Thoracic aorta (tissue), 2 donors: ENCODE results near the gene FKRP. TPM values are rescaled to one million over a fixed set of nuclear protein-coding genes. Genes with fewer than 3 reads are reported as not detected.

Source experiments
- ATAC-seq: fragments of 150-250 bp; one replicate; pipeline ENCODE4 v1.8.0; 2017; ENCODE audit warnings: low read depth; ENCODE audit not compliant: insufficient number of reproducible peaks, low FRiP score
- DNase-seq: peaks from one replicate; pipeline ENCODE4 v3.0.0-alpha.2; 2020; ENCODE audit warnings: low spot score
- H3K27ac ChIP-seq, 2 donors: fragments of 200-600 bp; sonication (generic); 1 replicate in 1 of 2; 2 replicates in 1 of 2; pipeline ENCODE4 v1.5.1; 2016; ENCODE audit warnings: mild to moderate bottlenecking in 2 of 2, moderate library complexity in 2 of 2
- H3K27me3 ChIP-seq: fragments of 200-600 bp; sonication (generic); replicated peaks from 2 replicates; pipeline ENCODE4 v1.6.0; 2016; ENCODE audit warnings: mild to moderate bottlenecking; ENCODE audit not compliant: insufficient read depth
- H3K36me3 ChIP-seq: fragments of 200-600 bp; sonication (generic); one replicate; pipeline ENCODE4 v1.5.1; 2016
- H3K4me1 ChIP-seq, 2 donors: fragments of 200-600 bp; sonication (generic); 1 replicate in 1 of 2; 2 replicates in 1 of 2; pipeline versions ENCODE4 v1.5.1 to v1.6.0; 2016; ENCODE audit warnings: low read depth in 2 of 2, mild to moderate bottlenecking in 1 of 2; ENCODE audit not compliant: control insufficient read depth in 1 of 2
- H3K4me3 ChIP-seq: fragments of 200-600 bp; sonication (generic); 2 replicates; pipeline ENCODE4 v1.5.1; 2016; ENCODE audit warnings: mild to moderate bottlenecking
- H3K9me3 ChIP-seq: fragments of 200-600 bp; sonication (generic); 2 replicates; pipeline ENCODE4 v1.5.1; 2016
- total RNA-seq, 2 donors: library from RNA; depleted of rRNA; stranded (reverse); fragments of >200 nt; gene quantifications; one replicate each; pipeline versions ENCODE4 v1.1.0 to v1.2.3, GENCODE V29; 2016
- TF ChIP-seq, protein P1 (sequence below): fragments of 200-600 bp; sonication (generic); IDR thresholded peaks from one replicate; pipeline ENCODE4 v1.5.1; 2019; ENCODE audit warnings: antibody characterized with exemption

Gene FKRP
- total RNA-seq, 2 donors from 2014 or later, result 20.6 to 99.2 TPM

DNA sequence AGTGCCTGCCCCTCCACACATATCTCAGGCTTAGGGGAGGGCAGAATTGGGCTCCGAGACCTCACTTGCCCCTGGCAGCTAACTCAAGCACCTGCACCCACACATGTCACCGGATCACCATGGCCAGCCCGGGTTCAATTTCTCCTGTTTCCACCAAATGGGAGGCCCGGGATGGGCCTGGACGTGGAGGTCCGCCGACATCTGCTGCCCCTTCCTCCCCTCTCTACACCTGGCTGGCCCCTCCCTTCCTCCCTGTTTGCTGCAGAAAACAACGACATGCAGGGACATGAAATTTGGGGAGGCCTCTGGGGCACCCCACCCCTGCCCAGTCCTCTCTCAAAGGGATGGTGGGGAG lies 30.3 kb upstream of the FKRP start:
- Histone ChIP-seq H3K9me3 (no peaks in the 10 kb centered on the region), H3K36me3 (no peaks in the 10 kb centered on the region), H3K4me1 (peaks cover 14 to 25% of the 10 kb centered on the region in 2 donors), H3K27ac (peak overlapping the region in 1 of 2 donors; percentile 90), H3K27me3 (no peaks in the 10 kb centered on the region), H3K4me3 (peak overlapping the region; percentile 99)
- ATAC-seq (no peak), DNase-seq (no peak)
- TF ChIP-seq, protein P1, sequence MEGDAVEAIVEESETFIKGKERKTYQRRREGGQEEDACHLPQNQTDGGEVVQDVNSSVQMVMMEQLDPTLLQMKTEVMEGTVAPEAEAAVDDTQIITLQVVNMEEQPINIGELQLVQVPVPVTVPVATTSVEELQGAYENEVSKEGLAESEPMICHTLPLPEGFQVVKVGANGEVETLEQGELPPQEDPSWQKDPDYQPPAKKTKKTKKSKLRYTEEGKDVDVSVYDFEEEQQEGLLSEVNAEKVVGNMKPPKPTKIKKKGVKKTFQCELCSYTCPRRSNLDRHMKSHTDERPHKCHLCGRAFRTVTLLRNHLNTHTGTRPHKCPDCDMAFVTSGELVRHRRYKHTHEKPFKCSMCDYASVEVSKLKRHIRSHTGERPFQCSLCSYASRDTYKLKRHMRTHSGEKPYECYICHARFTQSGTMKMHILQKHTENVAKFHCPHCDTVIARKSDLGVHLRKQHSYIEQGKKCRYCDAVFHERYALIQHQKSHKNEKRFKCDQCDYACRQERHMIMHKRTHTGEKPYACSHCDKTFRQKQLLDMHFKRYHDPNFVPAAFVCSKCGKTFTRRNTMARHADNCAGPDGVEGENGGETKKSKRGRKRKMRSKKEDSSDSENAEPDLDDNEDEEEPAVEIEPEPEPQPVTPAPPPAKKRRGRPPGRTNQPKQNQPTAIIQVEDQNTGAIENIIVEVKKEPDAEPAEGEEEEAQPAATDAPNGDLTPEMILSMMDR, result no peak

DNA sequence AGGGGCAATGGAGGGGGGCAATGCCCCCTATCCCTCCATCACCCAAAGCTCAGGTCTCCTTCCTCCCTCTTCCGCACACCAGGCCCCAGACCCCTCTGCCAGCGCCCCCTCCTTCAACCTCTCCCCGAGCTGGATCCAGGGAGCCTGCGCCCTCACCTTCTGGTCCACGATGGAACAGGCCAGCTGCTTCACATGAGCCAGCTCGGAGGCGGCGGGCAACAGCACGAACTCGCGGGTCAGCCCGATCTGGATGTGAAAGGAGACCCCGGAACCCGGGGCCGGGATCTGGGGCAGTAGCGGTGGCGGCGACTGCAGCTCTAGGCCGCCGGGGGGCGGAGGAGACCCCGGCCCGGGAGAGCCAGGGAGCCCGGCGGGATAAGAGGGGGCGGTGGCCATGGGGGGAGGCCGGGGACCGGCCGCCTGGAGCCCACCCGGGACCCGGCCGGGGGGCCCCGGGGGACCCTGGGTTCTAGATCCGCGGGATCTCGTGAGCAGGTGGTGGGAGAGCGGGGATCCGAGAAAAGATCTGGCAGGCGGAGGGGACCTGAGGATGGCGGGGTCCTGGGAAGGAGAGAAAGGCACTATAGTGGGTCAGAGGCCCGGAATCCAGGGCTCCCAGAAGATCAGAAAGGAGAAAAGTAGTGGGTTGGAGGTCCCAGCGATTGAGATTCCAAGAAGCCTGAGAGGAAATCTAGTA lies 29.7 kb upstream of the FKRP start:
- Histone ChIP-seq H3K9me3 (no peaks in the 10 kb centered on the region), H3K27ac (peak overlapping the region; percentile 85 to 90), H3K27me3 (no peaks in the 10 kb centered on the region), H3K4me1 (peaks cover 14 to 25% of the 10 kb centered on the region in 2 donors), H3K36me3 (no peaks in the 10 kb centered on the region), H3K4me3 (peak overlapping the region; percentile 99)
- TF ChIP-seq, protein P1, result no peak
- ATAC-seq, result no peak
- DNase-seq, result no peak

DNA sequence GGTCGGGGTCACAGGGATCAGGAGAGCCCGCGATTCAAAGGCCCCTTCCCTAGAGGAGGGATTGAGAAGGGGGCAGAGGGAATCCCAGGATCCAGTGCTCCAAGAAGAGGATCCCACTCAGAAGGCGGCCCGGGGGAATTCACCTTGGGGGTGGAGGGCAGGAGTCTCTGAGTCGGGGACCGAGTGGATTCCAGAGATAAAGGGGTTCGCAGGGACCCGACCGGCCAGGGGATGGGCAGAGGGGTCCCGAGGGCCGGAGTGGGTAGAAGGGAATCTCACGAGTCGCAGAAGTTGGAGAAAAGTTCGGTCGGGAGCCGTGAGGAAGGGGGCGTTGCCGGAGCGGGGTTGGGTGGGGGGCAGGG lies 29.2 kb upstream of the FKRP start:
- DNase-seq, result no peak
- TF ChIP-seq, protein P1, result no peak

DNA sequence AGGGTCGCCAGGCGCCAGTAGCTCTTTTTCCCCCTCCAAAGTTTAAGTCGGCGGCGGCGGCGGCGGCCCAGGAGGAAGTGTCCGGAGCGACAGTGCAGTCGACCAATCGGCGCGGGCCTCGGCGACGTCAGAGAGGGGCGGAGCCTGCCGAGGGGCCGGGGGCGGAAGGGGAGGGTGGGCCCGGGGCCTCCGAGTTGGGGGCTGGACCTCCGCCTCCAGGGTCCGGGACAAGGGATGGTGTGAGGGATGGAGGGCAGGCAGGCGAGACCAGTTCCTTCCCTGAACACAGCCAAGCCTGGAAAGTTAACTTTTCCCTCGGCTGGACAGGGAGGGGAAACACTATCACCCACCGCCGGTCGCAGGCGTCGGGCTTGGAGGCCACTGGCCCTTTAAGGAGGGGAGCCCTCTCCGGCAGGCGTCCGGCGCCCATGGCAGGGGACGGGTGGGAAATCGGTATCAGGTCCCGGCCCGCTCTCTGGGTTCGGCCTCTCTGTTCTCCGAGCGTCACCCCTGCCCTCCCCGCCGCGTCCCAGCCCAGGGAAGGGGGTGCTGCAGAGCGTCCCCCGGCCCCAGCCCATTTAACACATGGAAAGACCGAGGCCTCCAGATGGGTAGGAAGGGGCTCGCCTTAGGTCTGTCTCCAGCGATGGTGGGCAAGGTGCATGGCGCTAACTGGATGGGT lies 28.7 kb upstream of the FKRP start, which contains the start of gene PRKD2:
Gene PRKD2, minus strand, starts transcription at position 81 of the 682 bp plus-strand sequence. CDS start 744 bp downstream, outside the sequence.
- ATAC-seq, result peak; percentile 67
- Histone ChIP-seq H3K4me3 (peak within 1 kb of the TSS; percentile 99), H3K27me3 (no peaks in the 10 kb centered on the region), H3K36me3 (peaks cover 9% of the 10 kb centered on the region), H3K4me1 (peaks cover 14 to 25% of the 10 kb centered on the region in 2 donors), H3K9me3 (no peaks in the 10 kb centered on the region), H3K27ac (peak within 1 kb of the TSS; percentile 85 to 90)
- TF ChIP-seq, protein P1, result no peak
- DNase-seq, result peak; percentile 57

More for the DNA sequence above, 29.2 kb upstream of the FKRP start:
- peak; percentile 13 for ATAC-seq
- H3K4me3 ChIP-seq, result peak overlapping the region; percentile 99
- peak overlapping the region; percentile 85 to 90 for H3K27ac ChIP-seq
- H3K9me3 ChIP-seq, result no peaks in the 10 kb centered on the region
- no peaks in the 10 kb centered on the region for H3K27me3 ChIP-seq
- peaks cover 14 to 25% of the 10 kb centered on the region in 2 donors for H3K4me1 ChIP-seq
- peaks cover 4% of the 10 kb centered on the region for H3K36me3 ChIP-seq

DNA sequence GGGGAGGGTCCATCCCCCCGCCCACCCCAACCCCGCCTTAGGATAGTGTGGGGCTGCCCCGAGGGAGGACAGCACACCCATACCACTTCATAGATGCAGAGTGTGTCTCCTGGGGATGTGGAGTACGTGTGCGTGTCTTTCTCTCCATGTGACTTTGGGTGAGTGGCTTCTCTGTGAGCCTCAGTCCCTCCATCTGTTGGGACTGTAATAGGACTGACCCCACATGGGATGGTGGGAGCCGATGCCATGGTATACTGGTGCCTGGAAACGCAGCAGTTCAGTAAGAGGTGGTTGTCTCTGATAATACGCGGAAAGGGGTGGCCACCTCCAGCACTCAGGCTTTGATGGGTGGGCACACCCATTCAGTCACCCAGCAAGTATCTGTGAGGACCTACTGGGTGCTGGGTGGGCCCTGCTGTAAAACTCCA lies 28.1 kb upstream of the FKRP start:
- DNase-seq (no peak), ATAC-seq (no peak)
- Histone ChIP-seq H3K4me3 (peak overlapping the region; percentile 99), H3K27me3 (no peaks in the 10 kb centered on the region), H3K4me1 (peaks cover 14 to 25% of the 10 kb centered on the region in 2 donors), H3K36me3 (peaks cover 15% of the 10 kb centered on the region), H3K9me3 (no peaks in the 10 kb centered on the region), H3K27ac (peak overlapping the region; percentile 85 to 90)
- TF ChIP-seq, protein P1, result no peak
